Gastroesophageal sphincter (tissue), 4 donors: Measurements from ENCODE around the gene ABHD3. TPM values are rescaled to one million over a fixed set of nuclear protein-coding genes. Genes with fewer than 3 reads are reported as not detected.
"Not testable (repeated sequence)": the region's sequence is repeated elsewhere in the genome, so short reads cannot be mapped to it uniquely, and the experiment has no call there.

Experiments
- ATAC-seq: fragments of 150-250 bp; one replicate; pipeline ENCODE4 v1.9.1; 2016; ENCODE audit warnings: mild to moderate bottlenecking, moderate library complexity
- H3K27ac ChIP-seq, 4 donors: fragments of 200-600 bp; sonication (generic) in 3 of 4; 1 replicate in 3 of 4; 2 replicates in 1 of 4; pipeline ENCODE4 v1.5.1; 2016 to 2019
- H3K27me3 ChIP-seq: fragments of 200-600 bp; sonication (generic); one replicate; pipeline ENCODE4 v1.5.1; 2019
- H3K36me3 ChIP-seq, 2 donors: fragments of 200-600 bp; sonication (generic); one replicate each; pipeline ENCODE4 v1.5.1; 2019; ENCODE audit warnings: control low read depth in 1 of 2
- H3K4me1 ChIP-seq, 3 donors: fragments of 200-600 bp; sonication (generic); 1 replicate in 2 of 3; 2 replicates in 1 of 3; pipeline ENCODE4 v1.5.1; 2016 to 2019; ENCODE audit warnings: control low read depth in 2 of 3
- H3K4me3 ChIP-seq, 2 donors: fragments of 200-600 bp; sonication (generic); one replicate each; pipeline ENCODE4 v1.5.1; 2019; ENCODE audit warnings: mild to moderate bottlenecking in 1 of 2, moderate library complexity in 1 of 2
- H3K9me3 ChIP-seq, 3 donors: fragments of 200-600 bp; sonication (generic); one replicate each; pipeline ENCODE4 v1.5.1; 2017 to 2019; ENCODE audit warnings: control low read depth in 2 of 3
- EP300 ChIP-seq: sonication (generic); formaldehyde crosslinking; IDR thresholded peaks from one replicate; pipeline ENCODE4 v1.6.1; 2017; ENCODE audit warnings: antibody characterized with exemption, mild to moderate bottlenecking
- POLR2A ChIP-seq, 2 donors: fragments of 450-650 bp; IDR thresholded peaks; one replicate each; pipeline ENCODE4 v1.6.1; 2017; ENCODE audit warnings: antibody characterized with exemption in 2 of 2, mild to moderate bottlenecking in 2 of 2, moderate library complexity in 1 of 2
- POLR2AphosphoS5 ChIP-seq: sonication (generic); formaldehyde crosslinking; IDR thresholded peaks from one replicate; pipeline ENCODE4 v1.6.1; 2017; ENCODE audit warnings: antibody characterized with exemption
- WGBS, 2 donors: methylation state at CpG; one replicate each; pipeline ENCODE4 v1.1.5; 2018; ENCODE audit warnings: low coverage in 1 of 2; 5-methylcytosine and 5-hydroxymethylcytosine counted together
- total RNA-seq, 4 donors: library from RNA; depleted of rRNA; stranded (reverse); fragments of >200 nt; gene quantifications; one replicate each; pipeline ENCODE4 v1.1.0, GENCODE V29; 2016
- TF ChIP-seq, protein P1 (sequence below), 4 experiments: fragments of 200-600 bp in 2 of 4; fragments of 450-650 bp in 2 of 4; sonication (generic) in 1 of 4; IDR thresholded peaks; one replicate each; pipeline ENCODE4 v1.5.1; 2017 to 2019; ENCODE audit warnings: antibody characterized with exemption in 4 of 4, mild to moderate bottlenecking in 2 of 4, moderate library complexity in 2 of 4

ABHD3 gene
- total RNA-seq, 4 donors from 2014 or later: 4.9 to 18.6 (median 8.5) TPM

DNA sequence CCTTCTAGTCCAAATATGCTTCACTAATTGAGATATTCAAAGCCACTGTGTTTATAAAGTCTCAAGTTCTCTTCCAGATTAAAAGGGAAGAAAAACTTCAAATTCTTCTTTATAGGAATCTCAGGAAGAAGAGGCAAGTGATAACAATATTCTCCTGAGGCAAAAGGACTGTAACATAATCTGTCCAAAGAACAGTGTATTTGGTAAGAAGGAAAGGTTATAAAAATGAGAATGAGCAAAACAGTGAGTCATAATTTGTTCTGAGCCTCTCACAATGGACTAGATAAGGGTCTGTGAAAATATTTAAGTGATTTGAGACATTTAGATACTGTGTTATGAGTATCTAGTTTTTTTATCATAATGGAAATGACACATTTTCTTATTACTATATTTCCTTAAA, 48.2 kb downstream of the ABHD3 start:
- no peaks in the 10 kb centered on the region for H3K27me3 ChIP-seq
- no peak overlapping the region for H3K4me3 ChIP-seq
- H3K9me3 ChIP-seq: no peaks in the 10 kb centered on the region
- no peaks in the 10 kb centered on the region for H3K4me1 ChIP-seq
- no peak for TF ChIP-seq POLR2A (IDR thresholded peaks at IDR 0.05)
- no peak for TF ChIP-seq EP300
- TF ChIP-seq POLR2AphosphoS5: no peak
- TF ChIP-seq, protein P1, sequence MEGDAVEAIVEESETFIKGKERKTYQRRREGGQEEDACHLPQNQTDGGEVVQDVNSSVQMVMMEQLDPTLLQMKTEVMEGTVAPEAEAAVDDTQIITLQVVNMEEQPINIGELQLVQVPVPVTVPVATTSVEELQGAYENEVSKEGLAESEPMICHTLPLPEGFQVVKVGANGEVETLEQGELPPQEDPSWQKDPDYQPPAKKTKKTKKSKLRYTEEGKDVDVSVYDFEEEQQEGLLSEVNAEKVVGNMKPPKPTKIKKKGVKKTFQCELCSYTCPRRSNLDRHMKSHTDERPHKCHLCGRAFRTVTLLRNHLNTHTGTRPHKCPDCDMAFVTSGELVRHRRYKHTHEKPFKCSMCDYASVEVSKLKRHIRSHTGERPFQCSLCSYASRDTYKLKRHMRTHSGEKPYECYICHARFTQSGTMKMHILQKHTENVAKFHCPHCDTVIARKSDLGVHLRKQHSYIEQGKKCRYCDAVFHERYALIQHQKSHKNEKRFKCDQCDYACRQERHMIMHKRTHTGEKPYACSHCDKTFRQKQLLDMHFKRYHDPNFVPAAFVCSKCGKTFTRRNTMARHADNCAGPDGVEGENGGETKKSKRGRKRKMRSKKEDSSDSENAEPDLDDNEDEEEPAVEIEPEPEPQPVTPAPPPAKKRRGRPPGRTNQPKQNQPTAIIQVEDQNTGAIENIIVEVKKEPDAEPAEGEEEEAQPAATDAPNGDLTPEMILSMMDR (IDR thresholded peaks at IDR 0.05): no peak
- H3K36me3 ChIP-seq: peaks cover 0 to 13% of the 10 kb centered on the region in 2 donors
- H3K27ac ChIP-seq: no peak overlapping the region
- ATAC-seq: no peak

DNA sequence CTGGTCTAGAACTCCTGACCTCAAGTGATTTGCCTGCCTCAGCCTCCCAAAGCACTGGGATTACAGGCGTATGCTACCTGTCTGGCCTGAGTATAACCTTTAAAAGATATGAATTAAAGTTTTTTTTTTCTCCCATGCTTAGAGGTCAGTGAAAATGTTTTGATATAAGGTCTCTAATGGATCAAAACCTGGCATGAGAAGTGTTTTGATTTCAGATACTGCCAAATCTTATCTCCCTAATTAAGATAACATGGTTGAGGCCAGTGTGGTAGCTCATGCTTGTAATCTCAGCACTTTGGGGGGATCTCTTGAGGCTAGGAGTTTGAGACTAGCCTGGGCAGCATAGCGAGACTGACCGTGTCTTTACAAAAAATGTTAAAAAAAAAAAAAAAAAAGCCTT, 51.2 kb downstream of the ABHD3 start:
- Histone ChIP-seq H3K9me3 (no peaks in the 10 kb centered on the region), H3K27me3 (no peaks in the 10 kb centered on the region), H3K4me1 (no peaks in the 10 kb centered on the region), H3K27ac (no peak overlapping the region), H3K36me3 (peaks cover 0 to 14% of the 10 kb centered on the region in 2 donors), H3K4me3 (no peak overlapping the region)
- no peak for ATAC-seq
- TF ChIP-seq, protein P1 (IDR thresholded peaks at IDR 0.05): no peak
- TF ChIP-seq POLR2AphosphoS5 (no peak), POLR2A (IDR thresholded peaks at IDR 0.05) (no peak), EP300 (no peak)
- WGBS, 2 donors: 78 to 100% methylated on average over 1 to 3 of the region's 3 CpGs

DNA sequence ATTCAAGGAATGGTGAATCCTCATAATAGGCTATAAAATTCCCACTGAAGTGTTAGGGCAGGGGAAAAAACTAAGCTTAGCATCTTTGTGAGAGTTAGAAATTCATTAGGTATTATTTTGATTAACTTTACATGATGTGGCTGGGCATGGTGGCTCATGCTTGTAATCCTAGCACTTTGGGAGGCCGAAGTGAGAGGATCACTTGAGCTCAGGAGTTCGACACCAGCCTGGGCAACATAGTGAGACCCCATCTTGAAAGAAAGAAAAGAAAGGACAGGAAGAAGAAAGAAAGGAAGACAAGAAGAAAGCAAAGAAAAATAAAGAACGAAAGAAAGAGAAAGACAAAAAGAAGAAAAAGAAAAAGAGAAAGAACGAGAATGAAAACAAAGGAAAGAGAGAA, 52.5 kb downstream of the ABHD3 start:
- Histone ChIP-seq H3K36me3 (peaks cover 0 to 14% of the 10 kb centered on the region in 2 donors), H3K27me3 (no peaks in the 10 kb centered on the region), H3K9me3 (no peaks in the 10 kb centered on the region), H3K4me1 (no peaks in the 10 kb centered on the region), H3K4me3 (no peak overlapping the region), H3K27ac (no peak overlapping the region)
- ATAC-seq: no peak
- WGBS, 2 donors: 98% methylated on average over 4 of the region's 4 CpGs; no CpG with 5 or more reads in 1 of the 2 donors
- no peak for TF ChIP-seq POLR2AphosphoS5
- no peak for TF ChIP-seq POLR2A (IDR thresholded peaks at IDR 0.05)
- TF ChIP-seq, protein P1 (IDR thresholded peaks at IDR 0.05): no peak
- TF ChIP-seq EP300: no peak

DNA sequence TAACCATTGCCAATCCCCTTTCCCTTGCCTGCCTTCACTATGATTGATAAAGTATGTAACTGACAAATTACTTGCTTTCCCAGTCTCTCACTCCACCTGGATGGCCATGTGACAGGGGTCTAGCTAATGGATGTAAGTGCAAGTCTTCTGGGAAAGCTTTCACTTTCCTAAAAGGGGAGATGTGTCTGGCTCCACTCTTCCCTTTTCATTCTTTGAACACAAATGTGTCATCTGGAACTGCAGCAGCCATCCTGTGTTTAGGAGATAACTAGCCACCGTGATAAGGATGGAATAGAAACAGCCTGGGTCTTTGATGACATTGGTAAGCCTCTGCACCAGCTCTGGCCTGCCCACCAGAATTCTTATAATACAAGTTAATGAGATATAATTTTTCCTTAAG, 54.3 kb downstream of the ABHD3 start:
- Histone ChIP-seq H3K36me3 (peaks cover 0 to 4% of the 10 kb centered on the region in 2 donors), H3K27me3 (no peaks in the 10 kb centered on the region), H3K9me3 (no peaks in the 10 kb centered on the region), H3K4me3 (no peak overlapping the region), H3K4me1 (no peaks in the 10 kb centered on the region), H3K27ac (no peak overlapping the region)
- 36% methylated on average over 1 of the region's 1 CpG; no CpG with 5 or more reads in 1 of the 2 donors for WGBS, 2 donors
- no peak for ATAC-seq
- TF ChIP-seq POLR2AphosphoS5 (no peak), POLR2A (IDR thresholded peaks at IDR 0.05) (no peak), EP300 (no peak)
- TF ChIP-seq, protein P1 (IDR thresholded peaks at IDR 0.05): no peak

DNA sequence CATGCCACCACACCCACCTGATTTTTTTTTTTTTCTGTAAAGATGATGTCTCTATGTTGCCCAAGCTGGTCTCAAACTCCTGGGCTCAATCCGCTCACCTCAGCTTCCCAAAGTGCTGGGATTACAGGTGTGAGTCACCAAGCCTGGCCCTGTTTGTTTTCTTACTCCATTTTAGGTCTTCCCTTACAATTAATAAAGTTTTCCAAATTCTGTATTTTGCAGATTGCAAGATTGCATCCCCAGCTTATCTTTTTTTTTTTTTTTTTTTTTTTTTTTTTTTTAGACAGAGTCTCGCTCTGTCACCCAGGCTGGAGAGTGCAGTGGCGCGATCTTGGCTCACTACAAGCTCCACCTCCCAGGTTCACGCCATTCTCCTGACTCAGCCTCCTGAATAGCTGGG, 64.2 kb downstream of the ABHD3 start:
- H3K4me1 ChIP-seq, ATAC-seq, H3K27me3 ChIP-seq, H3K4me3 ChIP-seq, H3K27ac ChIP-seq, H3K36me3 ChIP-seq, H3K9me3 ChIP-seq: not testable (repeated sequence)
- 83 to 100% methylated on average over 1 to 3 of the region's 5 CpGs for WGBS, 2 donors
